GM18861 (cell line): ENCODE data around the gene LHCGR.
"Not testable (repeated sequence)": the region's sequence is repeated elsewhere in the genome, so short reads cannot be mapped to it uniquely, and the experiment has no call there.

Experiments used
- ATAC-seq: cut with Tn5 transposase; IDR thresholded peaks from one replicate; pipeline ENCODE4 v1.9.1; 2021; ENCODE audit not compliant: unreplicated experiment

The LHCGR gene

GRCh38 chr2:48749291-48750127 lies 6.0 kb downstream of the LHCGR start:
- ATAC-seq = peak; percentile 50

DNA sequence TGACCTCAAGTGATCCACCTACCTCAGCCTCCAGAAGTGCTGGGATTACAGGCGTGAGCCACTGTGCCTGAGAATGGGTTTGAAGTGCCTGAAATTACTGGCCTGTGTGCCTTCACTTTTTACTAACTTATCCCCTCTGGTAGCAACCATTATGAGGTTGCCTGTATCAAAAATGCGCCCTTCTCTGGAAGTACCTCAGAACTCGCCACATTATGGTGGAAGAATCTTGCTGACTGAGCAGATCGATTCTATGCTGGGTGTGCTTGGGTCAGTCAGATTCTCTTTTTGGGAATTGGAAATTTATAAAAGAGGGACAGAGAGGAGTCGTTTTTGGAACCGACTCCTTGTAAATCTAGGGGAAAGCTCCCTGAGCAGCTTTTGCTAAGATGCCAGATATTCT lies 8.2 kb downstream of the LHCGR start:
- ATAC-seq = no peak

DNA sequence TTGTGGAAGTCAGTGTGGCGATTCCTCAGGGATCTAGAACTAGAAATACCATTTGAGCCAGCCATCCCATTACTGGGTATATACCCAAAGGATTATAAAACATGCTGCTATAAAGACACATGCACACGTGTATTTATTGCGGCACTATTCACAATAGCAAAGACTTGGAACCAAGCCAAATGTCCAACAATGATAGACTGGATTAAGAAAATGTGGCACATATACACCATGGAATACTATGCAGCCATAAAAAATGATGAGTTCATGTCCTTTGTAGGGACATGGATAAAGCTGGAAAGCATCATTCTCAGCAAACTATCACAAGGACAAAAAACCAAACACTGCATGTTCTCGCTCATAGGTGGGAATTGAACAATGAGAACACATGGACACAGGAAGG lies 16.3 kb downstream of the LHCGR start:
- ATAC-seq = not testable (repeated sequence)

GRCh38 chr2:48738806-48739205 lies 16.7 kb downstream of the LHCGR start:
- no peak for ATAC-seq

- no peak for ATAC-seq
Observed at GRCh38 chr2:48736251-48736650, 19.3 kb downstream of the LHCGR start.

DNA sequence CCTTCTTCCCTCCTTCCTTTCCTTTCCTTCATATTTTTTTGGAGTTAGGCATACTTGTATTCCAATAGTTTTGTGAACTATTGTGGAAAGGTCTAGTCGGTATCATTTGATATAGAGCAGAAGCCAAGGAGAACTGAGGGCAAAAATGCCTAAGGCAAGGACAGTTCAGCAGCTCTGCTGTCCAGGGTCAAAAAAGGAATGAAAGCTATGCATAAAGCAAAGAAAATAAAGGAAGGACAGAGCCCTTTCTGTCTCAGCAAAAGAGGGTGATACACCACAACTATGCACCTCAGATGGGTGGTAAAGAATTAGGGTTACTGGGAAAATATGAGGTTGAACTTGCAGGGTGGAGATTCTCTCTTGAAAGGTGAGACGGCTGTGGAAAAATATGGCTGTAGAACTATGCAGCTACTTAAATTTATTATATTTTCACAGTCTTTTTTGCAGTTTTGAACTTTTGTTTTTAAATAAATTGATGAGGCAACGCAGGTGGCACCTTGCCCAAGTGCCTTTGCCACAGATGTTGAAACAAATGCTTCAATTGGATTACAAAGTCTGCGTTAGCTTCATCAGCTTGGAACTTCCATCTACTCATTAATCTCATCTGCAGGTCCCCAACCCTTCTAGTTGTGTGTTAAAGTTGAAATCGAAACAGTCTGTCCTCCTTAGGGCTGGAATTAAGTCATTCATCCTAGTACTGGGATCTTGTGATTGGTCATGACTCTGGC lies 20.8 kb downstream of the LHCGR start:
- ATAC-seq = no peak

GRCh38 chr2:48733067-48733503 lies 22.4 kb downstream of the LHCGR start:
- ATAC-seq = no peak

GRCh38 chr2:48728840-48729239 lies 26.7 kb downstream of the LHCGR start:
- no peak for ATAC-seq

DNA sequence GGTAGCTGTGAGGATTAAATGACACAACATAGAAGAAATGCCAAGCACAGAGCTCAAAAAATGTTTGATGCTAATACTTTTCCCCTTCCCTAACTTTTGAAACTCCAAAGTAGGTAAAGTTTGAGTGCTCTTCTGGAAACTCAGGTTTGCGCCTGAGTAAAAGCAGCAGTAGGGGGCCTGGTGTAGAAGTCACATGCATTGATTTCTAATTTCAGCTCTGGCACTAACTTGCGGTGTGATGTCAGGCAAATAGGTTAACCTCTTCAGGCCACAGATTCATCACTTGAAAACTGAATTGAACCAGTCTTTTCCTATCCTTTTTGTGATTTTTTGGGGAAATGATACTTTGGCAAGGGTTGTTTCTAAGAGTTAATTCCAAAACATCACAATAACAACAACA lies 27.2 kb downstream of the LHCGR start:
- no peak for ATAC-seq

GRCh38 chr2:48727560-48727959 lies 28.0 kb downstream of the LHCGR start:
- ATAC-seq = no peak

GRCh38 chr2:48725696-48726494 lies 29.6 kb downstream of the LHCGR start:
- ATAC-seq = no peak

DNA sequence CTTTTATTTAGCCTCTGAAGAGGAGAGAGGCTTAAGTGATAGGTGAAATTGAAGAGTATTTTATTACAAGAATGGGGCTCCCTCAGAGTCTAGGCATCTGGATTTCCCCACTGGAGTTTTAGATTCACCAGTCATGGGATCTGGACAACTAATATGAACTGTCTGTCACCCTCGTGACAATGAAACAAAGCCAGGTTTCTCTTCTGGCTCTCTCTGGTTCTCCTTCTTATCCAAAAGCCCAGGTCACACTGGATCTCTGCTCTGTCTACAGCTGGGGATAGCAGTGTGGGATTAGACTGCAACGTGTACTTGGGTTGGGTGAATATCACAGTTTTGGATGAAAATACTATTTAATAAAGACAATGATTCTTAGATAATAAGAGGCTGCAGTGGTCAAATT lies 31.2 kb downstream of the LHCGR start:
- ATAC-seq = no peak

DNA sequence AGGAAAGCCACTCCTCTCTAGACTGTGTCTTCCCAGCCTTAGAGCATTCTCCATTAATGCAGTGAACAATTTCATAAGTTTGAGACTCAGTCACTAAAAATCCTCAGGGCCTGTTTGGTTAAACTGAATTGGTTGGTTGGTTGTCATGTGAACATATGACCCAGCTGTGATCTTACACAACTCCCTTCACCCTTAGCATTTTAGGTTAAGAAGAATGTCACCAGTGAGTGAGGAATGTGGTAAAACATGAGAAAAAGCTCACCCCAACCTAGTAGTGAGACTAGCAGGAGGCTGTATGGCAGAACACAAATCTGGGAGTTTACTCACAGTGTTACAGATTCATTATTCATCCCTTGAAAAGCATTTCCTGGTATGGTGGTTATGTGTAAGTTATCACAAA lies 32.4 kb downstream of the LHCGR start:
- no peak for ATAC-seq

DNA sequence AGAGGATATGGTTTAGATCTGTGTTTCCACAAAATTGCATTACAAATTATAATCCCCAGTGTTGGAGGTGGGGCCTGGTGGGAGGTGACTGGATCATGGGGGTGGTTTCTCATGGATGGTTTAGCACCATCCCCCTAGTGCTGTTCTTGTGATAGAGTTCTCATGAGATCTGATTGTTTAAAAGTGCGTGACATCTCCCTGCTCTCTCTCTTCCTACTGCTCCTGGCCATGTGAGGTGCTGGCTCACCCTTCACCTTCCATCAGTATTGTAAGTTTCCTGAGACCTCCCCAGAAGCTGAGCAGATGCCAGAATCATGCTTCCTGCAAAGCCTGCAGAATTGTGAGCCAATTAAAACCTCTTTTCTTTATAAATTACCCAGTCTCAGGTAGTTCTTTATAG lies 33.1 kb downstream of the LHCGR start:
- ATAC-seq = no peak

- no peak for ATAC-seq
Observed at GRCh38 chr2:48721158-48721557, 34.4 kb downstream of the LHCGR start.

DNA sequence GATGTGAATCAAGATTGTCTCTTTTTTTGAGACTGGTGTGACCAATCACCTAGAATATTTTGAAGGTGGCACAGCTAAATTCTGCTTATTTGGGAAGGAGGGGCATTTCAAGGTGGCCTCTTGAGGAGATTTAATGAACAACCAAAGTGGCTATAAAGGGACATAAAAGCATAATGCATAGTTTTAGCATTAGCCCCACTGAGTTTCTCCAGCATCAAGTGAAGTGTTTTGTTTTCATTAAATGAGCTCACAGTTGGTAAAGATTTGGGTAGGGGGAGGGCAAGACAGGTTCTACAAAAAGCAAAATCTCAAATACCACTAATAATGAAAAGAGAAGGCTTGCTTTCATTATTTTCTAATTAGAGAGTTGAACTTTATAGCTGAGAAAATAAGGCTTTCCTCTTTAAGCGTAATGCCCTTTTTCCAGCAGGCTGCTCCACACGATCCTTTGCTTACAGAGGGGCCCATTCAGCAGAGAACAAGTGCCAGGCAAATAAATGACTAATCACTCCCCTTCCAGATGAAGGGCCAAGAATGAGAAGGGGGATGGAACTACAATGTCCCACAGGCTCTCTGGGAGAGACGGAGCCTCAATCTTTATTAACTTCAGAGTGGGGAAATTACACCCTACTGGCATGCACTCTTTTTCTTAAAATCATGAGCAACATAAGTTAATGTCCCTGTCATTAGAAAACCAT lies 35.9 kb downstream of the LHCGR start:
- ATAC-seq = no peak

GRCh38 chr2:48717846-48718245 lies 37.7 kb downstream of the LHCGR start:
- ATAC-seq = no peak

DNA sequence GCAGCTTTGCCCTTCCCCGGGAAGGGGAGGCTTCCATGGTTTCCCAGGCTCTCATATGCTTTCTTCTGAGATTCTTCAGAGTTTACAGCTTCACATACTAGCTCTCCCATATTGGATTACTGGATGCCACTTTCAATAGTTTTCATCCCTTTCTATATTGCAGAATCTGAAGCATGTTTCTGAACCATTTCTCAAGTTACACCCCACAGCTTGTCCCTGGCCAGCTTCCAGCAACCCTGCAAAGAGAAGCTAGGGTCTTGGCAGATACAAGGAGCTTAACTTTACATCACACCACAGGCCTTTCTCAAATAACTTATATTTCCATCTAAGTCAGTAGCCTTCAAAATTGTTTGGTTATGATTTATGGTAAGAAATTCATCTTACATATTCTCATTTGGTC lies 39.6 kb downstream of the LHCGR start:
- no peak for ATAC-seq

- no peak for ATAC-seq
Observed at GRCh38 chr2:48715042-48715899, 40.3 kb downstream of the LHCGR start.

DNA sequence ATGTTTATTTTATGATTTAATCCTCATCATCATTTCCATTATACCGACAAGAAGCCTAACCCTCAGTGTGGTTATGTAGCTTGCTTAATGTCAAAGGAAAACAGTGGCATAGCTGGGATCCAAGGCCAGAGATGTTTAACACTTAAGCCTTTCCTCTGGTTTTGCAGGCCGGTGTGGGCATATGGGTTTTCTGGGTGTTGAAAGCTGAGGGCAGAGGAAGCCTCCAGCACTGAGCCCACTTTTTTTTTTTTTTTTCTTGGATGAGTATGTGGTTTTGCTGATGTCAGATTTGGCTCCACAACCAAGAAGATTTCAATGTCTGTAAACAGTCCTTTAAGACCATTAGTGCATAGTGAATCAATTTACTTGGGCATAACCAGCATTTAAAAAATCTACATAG lies 41.3 kb downstream of the LHCGR start:
- ATAC-seq = no peak
